Activated CD4-positive, CD25-positive, alpha-beta regulatory T cell treated with anti-CD3 and anti-CD28 coated beads, Interleukin-2, amount 50 U/mL, for 16 hours (primary cell): ENCODE measurements around the gene CD79A.

Source experiments
- DNase-seq: peaks from one replicate; pipeline ENCODE4 v3.0.0-alpha.2; 2020; ENCODE audit warnings: low read depth, low spot score

Gene CD79A

DNA sequence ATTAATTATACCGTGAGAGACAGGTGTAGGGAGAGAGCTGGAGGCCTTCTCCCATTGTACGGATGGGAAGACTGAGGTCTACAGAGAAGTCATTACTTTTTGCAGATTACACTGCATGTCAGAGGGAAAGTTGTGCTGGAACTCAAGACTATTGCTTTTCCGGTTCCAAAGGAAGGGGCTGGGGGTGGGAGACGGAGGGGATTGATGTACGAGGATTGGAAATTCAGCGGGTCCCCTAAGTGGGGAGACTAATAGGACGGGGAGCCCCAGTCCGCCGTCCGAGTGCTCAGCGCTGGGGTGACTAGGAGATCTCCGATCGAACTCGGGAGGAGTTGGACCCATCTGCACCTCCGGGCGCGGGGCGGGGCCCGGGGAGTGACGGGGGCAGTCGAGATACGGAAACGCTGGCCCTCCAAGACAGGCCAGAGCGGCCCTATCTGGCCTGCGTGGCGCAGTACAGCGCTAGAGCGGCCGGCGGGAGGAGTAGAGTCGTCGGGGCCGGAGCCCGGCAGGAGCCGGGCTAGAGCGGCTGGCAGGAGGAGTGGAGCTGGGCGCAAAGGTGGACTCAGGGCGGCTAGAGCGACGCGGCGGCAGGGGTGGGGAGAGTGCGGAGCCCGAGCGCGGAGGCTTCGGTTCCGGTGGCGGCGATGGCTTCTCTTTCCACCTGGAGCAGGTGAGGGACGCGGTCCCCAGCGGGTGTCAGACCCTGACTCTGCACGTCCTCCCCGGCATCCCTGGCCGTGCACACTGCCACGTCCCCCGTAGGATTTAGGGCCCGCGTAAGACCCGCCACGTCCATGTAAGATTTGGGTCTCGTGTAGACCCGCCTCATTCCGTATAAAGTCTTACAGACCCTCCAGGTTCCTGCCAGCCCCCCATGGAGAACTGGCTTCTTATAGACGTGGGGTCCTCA is 7.0 kb downstream of the CD79A start:
- peak; percentile 70 for DNase-seq

DNA sequence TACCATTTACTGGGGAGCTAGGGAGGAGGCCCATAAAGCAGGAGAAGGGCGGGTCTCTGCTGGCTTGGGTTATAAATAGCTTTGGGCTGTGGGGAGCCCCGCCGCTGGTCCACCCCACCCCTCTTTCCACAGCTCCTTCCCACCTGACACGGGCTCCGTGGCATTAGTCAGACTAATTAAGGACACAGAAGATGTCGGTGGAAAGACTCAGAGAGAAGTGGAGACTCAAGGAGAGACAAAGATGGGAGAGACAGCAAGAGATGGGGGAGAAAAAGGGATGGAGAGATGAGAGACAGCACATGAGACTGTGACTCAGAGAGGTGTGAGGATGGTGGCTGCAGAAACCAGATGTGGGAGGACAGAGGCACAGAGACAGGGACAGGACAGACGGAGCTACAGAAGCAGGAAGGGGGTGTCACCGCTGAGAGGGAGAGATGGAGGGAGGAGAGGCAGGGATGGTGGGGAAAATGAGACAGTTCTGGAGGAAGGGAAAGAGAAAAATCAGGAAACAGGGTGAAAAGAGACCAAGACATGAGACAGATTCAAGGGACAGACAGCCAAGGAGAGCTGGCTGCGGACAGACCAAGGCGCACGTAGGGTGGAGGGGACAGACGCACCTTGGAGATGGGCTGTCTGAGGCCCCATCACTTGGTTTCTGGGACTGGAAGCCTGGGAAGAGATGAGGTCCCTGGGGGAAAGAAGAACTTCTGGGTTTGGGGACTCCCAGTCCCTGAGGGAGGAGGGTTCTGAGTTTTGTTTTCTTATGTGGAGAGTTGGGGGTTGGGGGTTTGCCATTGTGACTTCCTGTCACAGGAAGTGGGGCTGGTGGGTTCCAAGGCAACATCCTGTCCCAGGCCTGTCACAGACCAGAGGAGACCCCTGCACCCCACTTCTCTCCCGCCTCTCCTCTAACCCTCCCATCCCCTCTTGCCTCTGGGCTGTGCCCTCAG is 10.0 kb downstream of the CD79A start:
- DNase-seq: peak; percentile 32

DNA sequence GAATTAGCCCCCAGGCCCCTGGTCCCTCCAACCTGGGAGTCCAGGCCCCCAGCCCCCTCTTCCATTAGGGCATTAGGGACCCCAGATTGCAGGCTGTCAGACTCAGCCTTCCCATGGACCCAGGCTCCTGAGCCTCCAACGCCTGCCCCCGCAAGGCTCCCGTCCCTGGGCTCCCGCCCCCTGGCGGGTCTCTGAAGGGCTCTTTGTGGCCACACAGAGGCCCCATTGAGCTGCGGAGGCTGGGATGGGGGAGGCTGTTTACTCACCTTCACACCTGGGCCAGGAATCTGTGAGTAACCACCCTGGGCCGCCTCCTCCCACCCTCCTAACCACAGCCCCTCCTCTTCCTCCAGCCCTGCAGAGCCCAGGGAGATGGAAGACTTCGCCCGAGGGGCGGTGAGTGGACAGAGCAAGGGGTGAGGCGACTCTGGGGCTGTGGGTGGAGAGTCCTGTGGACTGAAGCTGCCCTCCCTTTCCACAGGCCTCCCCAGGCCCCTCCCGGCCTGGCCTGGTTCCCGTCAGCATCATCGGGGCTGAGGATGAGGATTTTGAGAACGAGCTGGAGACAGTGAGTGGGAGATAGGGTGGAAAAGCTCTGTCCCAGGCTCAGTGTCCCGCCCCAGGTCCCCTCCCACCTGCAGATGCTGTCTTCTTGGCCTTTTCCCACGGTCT is 10.8 kb downstream of the CD79A start:
- peak; percentile 66 for DNase-seq

DNA sequence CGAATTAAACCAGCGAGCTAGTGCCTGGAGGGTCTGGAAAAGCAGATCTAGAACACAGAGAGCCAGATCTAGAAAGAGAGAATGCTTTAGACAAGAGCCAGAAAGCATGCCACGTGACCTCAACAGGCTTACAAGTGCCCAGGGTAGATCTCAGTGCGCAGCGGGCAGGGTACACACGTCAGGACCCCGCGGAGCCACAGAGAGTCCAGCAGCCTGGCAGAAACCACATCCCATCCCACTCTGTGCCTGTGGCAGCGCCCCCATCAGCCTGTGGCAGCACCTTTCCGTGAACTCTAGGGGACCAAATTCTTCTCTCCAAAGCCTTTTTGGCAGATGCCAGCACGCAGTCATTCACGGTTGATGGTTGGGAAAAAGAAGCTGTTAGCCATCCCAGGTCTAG is 11.8 kb downstream of the CD79A start:
- DNase-seq: no peak

DNA sequence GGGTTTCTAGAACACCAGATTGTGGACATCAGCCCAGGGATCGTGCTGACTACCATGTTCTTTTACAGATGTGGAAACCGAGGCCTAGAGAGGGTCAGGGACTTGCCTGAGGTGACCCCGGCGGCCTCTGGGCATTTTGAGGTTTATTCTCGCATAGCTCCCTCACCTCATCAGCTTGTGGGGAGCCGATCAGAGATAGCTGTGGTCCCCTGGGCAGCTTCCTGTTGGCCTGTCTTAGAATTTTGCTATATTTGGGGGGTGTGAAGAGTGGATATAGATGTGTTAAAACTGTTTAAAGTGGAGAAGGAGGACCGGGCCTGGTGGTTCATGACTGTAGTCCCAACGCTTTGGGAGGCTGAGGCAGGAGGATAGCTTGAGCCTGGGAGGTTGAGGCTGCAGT is 12.8 kb downstream of the CD79A start:
- DNase-seq: no peak

DNA sequence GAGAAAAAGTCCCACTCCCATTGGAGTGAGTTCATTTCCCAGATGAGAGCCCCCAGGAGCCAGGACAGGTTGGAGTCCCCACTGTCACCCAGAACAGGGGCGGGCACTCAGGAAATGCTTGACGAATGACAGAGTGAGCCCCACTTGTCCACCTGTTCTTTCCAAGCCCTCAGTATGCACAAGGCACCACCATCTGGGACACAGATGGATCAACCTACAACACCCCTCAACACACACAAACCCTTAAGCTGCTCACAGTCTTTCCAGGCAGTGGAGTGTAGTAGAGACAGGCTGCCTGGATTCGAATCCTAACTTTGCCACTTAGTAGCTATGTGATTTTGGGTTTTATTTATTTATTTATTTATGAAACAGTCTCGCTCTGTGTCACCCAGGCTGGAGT is 13.9 kb downstream of the CD79A start:
- DNase-seq: no peak

DNA sequence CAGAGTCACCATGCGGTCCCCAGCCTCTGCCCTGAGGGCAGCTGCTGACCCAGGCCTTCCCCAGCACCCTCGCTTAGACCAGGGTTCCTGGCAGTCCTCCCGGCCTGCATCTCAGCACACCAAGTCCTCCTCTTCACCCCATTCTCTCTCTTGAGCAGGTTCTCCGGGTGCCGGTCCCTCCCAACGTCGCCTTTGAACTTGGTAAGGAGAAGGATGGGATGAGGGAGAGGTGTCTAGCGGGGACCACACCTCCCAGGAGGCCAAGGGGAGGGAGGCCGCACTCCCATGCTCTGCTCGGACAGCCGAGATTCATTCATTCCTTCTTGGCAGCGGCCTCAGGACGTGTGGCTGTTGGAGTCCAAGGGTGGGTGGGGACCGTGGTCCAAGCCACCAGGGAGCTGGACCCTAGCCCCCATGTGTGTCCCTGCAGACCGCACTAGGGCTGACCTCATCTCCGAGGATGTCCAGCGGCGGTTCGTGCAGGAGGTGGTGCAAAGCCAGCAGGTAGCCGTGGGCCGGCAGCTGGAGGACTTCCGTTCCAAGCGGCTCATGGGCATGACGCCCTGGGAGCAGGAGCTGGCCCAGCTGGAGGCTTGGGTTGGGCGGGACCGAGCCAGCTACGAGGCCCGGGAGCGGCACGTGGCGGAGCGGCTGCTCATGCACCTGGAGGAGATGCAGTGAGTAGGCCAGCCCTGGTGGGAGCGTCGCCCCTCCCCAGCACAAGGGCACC is 15.3 kb downstream of the CD79A start:
- DNase-seq: no peak

DNA sequence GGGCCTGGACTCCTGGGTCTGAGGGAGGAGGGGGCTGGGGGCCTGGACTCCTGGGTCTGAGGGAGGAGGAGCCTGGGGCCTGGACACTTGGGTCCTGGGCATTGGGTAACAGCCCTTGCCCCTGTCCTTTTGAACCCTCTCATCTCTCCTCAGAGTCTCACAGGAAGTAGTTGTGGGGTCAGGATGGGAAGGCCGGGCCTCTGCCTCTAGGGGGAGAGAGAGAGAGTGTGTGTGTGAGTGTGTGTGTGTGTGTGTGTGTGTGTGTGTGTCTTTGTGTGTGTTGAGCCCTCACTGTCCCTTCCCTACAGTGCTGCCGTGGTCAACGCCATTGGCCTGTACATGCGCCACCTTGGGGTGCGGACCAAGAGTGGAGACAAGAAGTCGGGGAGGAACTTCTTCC is 16.8 kb downstream of the CD79A start:
- no peak for DNase-seq

DNA sequence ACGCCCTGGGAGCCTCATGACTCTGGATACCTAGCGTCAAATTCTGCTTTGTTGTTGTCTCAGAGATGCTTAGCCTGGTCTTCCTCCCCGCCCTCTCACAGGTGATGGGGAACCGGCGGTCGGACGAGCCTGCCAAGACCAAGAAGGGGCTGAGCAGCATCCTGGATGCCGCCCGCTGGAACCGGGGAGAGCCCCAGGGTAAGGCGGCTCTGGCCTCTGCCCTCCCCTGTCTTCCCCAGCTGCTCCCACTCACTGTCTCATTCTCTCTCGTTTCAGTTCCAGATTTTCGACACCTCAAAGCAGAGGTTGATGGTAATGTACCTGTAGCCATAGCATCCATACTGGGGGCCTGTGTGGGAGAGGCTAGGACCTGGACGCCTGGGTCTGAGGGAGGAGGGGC is 17.3 kb downstream of the CD79A start:
- DNase-seq: no peak

DNA sequence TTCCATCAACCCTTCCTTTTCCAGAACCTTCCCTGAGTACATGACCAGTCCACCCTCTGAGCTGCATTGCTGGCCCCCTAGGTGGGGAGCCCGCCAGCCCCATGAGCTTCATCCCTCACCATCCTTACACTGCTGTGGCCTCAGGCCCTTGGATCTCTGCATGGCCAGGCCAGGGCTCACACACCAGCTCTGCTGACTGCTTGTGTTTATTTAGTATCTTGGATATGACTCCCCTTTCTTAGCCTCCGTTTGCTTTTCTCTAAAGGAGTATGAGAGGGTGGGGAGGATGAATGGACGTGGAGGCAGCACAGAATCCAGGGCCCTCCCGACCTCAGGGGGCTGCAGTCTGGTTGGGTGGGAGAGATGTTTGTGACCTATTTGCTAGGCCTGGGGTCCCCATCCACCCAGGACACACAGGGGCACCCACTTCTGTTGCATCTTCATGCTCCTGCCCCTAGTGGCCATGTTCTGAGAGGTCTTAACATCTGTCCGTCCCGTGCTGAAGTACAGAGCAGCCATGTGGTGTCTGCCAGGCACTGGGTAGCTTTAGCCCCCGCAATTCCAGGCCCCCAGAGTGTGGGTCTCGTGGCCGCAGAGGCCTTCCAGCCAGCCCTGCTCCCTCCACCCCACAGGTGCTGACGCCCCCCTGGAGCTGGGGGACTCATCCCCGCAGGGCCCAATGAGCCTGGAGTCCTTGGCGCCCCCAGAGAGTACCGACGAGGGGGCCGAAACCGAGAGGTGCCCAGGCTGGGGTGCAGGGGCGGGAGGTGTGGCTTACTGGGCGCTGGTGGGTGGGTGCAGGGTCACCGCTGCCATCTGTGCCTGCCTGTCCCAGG is 18.9 kb downstream of the CD79A start:
- DNase-seq: no peak

DNA sequence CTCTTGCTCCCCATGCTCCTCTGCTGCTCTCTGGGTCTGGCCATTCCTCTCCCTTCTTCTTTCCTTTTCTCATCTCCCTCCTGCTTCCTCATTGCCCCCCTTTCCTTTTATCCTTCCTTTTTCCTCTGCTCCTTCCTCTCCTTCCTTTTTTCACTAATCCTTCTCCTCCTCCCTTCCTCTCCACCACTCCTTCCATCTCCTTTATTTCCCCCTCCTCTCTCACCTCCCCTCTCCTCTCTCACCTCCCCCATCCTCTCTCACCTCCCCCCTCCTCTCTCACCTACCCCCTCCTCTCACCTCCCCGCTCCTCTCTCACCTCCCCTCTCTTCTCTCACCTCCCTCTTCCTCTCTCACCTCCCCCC is 19.5 kb downstream of the CD79A start:
- no peak for DNase-seq

DNA sequence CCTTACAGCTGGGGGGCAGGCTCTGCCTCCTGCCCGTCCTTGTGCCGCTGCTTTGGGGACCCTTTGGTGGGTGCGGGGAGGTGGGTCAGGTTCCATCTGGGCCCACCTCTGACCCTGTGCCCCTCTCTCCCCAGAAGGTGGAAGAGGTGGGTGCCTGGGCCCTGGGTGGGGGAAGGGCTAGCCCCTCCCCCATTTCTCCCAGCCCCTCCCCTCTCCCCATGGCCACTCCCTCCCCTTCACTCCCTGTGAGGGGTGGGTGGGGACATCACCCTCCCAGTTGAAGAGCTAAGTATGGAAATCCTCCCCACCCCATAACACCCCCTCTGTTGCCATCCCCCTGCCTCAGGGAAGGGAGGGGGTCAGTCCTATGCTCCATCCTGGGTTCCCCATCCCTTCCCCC is 20.1 kb downstream of the CD79A start:
- no peak for DNase-seq

DNA sequence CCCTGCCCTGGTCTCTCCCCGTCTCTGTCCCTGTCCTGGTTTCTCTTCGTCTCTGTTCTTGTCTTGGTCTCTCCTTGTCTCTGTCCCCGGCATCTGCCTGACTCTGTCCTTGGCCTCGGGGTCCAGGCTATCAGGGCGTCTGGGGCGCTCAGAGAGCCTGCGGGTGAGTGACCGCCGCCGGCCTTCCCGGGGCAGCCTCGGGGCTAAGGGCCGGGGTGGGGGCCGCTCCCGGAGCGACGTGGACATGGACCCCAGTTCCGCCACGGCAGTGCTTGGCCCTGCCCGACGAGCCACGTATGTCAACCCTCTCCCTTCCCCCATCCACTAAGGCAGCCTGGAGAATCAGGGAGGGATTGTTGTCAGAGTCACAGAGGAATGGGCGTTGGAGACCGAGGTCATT is 20.7 kb downstream of the CD79A start:
- no peak for DNase-seq

DNA sequence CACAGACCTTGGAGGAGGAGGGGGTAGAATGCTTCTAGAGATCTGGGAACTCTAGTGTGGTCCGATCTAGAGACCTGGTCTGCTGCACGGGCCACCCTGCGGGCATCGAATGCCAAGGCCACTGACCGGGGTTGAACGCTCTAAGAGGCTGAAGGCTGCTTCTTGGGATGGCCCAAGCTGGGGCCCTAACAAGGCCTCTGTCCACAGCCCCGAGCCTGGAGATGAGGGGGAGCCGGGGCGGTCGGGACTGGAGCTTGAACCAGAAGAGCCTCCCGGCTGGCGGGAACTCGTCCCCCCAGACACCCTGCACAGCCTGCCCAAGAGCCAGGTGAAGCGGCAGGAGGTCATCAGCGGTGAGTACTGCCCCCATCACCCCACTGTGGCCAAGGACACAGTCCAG is 21.2 kb downstream of the CD79A start:
- DNase-seq: no peak

DNA sequence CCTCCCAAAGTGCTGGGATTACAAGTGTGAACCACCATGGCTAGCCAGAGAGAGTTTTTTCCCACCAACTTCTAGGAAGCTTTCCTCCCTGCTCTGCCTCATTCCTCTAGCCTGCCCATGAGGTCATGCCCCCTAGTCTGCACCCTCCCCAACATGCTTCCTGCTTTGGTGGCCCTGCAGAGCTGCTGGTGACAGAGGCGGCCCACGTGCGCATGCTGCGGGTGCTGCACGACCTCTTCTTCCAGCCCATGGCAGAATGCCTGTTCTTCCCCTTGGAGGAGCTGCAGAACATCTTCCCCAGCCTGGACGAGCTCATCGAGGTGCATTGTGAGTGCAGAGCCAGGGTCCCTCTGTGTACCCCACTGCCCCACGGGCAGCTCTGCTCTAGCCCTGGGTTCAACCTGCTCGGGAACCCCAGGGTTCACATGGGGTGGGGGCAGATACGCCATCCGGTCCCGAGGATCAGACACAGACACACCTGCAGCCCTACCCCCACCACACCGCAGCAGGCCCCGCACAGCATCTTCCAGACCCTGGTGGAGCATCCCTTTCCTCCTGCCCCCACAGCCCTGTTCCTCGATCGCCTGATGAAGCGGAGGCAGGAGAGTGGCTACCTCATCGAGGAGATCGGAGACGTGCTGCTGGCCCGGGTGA is 24.8 kb downstream of the CD79A start:
- DNase-seq: no peak

DNA sequence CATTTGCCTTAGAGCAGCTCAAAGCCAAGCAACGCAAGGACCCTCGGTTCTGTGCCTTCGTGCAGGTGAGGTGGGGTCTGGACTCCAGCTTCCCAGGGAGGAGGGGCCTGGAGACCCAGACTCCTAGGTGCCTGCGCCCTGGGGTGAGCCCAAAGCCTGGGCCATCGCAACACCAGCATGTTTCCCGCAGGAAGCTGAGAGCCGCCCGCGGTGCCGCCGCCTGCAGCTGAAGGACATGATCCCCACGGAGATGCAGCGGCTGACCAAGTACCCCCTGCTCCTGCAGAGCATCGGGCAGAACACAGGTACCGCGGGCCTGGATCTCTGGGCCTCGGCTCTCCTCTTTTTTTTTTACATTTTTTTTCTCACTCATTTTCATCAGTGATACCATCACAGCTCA is 25.5 kb downstream of the CD79A start:
- DNase-seq: no peak

DNA sequence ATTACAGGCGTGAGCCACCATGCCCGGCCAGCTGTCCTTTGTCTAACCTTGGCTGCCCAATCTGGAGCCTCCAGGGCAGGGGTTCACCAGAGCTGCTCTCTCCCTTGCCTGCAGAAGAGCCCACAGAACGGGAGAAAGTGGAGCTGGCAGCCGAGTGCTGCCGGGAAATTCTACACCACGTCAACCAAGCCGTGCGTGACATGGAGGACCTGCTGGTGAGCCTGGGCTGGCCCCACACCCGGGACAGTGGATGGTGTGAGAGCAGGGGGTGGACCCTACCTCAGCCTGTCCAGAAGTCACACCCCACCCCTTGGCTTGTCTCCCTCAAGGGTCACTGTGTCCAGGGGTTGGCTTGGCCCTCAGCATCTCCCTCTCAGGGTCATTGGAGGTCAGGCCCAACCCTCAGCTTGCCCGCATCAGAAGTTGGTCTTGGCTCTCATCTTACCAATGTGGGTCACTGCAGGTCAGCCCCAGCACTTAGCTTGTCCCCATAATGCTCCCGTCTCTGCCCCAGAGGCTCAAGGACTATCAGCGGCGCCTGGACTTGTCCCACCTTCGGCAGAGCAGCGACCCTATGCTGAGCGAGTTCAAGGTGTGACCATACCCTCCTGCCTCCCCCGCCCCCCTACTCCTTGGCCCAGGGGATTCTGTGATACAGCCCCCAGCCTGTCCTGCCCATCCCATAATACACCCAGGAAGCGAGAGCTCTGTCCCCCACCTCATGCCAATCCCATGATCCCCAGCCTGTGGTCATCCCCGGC is 26.3 kb downstream of the CD79A start:
- no peak for DNase-seq

DNA sequence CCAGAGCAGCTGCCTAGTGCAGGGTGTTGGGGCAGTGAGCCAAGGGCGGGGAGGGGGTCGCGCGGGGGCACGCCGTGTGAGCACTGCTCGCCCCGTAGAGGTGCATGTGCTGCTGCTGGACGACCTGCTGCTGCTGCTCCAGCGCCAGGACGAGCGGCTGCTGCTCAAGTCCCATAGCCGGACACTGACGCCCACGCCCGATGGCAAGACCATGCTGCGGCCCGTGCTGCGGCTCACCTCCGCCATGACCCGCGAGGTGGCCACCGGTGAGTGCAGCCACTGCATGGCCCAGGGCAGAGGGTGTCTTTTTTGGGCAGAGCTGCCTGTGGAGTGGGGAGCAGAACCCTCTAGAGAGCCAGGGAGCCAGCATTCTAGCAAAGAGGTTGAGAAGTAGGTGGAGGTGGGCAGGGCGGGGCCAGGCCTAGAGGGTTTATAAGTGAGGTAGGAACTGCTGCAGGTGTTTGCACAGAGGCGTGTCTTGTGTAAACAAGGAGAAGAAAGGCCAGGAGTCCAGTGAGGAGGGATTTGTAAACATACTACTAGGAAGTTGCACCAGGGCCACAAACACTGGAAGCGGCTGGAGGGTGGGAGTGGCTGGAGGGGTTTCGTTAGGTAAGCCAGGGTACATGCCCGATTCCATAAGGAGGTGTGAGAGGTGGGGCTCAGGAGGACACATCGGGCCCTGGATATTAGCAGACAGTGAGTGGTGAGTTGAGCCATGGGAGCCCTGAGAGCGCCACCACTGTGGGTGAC is 27.2 kb downstream of the CD79A start:
- DNase-seq: no peak
